Type B pancreatic cell (in vitro differentiated cells): ENCODE results near the gene PLPP3. TPM values are rescaled to one million over a fixed set of nuclear protein-coding genes. Genes with fewer than 3 reads are reported as not detected.

ENCODE experiments used
- DNase-seq: peaks from one replicate; pipeline ENCODE4 v3.0.0; 2021; ENCODE audit warnings: mixed read lengths; ENCODE audit not compliant: unreplicated experiment; ENCODE audit errors: extremely low spot score
- H3K27ac Mint-ChIP-seq: 2 replicates; pipeline ENCODE4 v1.8.0; 2021; ENCODE audit warnings: mild to moderate bottlenecking, mixed read lengths
- H3K27me3 Mint-ChIP-seq: 2 replicates; pipeline ENCODE4 v1.8.0; 2021; ENCODE audit warnings: mixed read lengths
- H3K36me3 Mint-ChIP-seq: 2 replicates; pipeline ENCODE4 v1.8.0; 2021; ENCODE audit warnings: mixed read lengths
- H3K4me1 Mint-ChIP-seq: one replicate; pipeline ENCODE4 v1.8.0; 2021; ENCODE audit warnings: mixed read lengths; ENCODE audit not compliant: unreplicated experiment
- H3K4me3 Mint-ChIP-seq: 2 replicates; pipeline ENCODE4 v1.8.0; 2021; ENCODE audit warnings: mild to moderate bottlenecking, mixed read lengths
- H3K9me3 Mint-ChIP-seq: 2 replicates; pipeline ENCODE4 v1.8.0; 2021; ENCODE audit warnings: mixed read lengths
- total RNA-seq: library from RNA; stranded (reverse); gene quantifications from 2 replicates; pipeline ENCODE4 v1.2.1, GENCODE V29; 2021; ENCODE audit warnings: low replicate concordance
- TF ChIP-seq, protein P1 (sequence below): fragments of 200-600 bp; sonication (generic); conservative IDR thresholded peaks from 2 replicates; pipeline ENCODE4 v1.5.0; 2021; ENCODE audit warnings: antibody characterized with exemption, mild to moderate bottlenecking

Gene PLPP3
- total RNA-seq, 1 donor from 2014 or later = 79.0 TPM

DNA sequence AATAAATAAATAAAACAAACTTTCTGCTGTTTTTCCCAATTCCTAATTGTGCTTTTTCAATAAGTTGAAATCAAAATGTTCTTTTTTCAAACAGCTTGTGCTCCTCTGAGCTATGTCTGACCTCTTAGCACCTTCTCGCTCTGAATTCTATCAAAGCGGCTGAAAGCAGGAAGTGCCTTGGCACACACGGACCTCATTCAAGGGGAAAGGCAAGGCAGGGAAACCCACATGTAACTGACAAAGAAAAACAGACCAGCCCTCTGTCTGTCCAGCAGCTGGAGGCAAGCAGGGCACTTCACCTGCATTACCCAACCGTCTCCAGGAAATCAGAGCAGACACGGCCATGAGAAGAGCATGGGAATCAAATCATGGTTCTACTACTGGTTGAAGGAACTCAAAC, 56.7 kb downstream of the PLPP3 start:
- no peak overlapping the region for H3K4me3 Mint-ChIP-seq
- peaks cover 60% of the 10 kb centered on the region for H3K36me3 Mint-ChIP-seq
- no peaks in the 10 kb centered on the region for H3K9me3 Mint-ChIP-seq
- H3K4me1 Mint-ChIP-seq = peaks cover 52% of the 10 kb centered on the region
- DNase-seq = no peak
- no peak overlapping the region for H3K27ac Mint-ChIP-seq
- TF ChIP-seq, protein P1, sequence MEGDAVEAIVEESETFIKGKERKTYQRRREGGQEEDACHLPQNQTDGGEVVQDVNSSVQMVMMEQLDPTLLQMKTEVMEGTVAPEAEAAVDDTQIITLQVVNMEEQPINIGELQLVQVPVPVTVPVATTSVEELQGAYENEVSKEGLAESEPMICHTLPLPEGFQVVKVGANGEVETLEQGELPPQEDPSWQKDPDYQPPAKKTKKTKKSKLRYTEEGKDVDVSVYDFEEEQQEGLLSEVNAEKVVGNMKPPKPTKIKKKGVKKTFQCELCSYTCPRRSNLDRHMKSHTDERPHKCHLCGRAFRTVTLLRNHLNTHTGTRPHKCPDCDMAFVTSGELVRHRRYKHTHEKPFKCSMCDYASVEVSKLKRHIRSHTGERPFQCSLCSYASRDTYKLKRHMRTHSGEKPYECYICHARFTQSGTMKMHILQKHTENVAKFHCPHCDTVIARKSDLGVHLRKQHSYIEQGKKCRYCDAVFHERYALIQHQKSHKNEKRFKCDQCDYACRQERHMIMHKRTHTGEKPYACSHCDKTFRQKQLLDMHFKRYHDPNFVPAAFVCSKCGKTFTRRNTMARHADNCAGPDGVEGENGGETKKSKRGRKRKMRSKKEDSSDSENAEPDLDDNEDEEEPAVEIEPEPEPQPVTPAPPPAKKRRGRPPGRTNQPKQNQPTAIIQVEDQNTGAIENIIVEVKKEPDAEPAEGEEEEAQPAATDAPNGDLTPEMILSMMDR = no peak
- no peaks in the 10 kb centered on the region for H3K27me3 Mint-ChIP-seq

DNA sequence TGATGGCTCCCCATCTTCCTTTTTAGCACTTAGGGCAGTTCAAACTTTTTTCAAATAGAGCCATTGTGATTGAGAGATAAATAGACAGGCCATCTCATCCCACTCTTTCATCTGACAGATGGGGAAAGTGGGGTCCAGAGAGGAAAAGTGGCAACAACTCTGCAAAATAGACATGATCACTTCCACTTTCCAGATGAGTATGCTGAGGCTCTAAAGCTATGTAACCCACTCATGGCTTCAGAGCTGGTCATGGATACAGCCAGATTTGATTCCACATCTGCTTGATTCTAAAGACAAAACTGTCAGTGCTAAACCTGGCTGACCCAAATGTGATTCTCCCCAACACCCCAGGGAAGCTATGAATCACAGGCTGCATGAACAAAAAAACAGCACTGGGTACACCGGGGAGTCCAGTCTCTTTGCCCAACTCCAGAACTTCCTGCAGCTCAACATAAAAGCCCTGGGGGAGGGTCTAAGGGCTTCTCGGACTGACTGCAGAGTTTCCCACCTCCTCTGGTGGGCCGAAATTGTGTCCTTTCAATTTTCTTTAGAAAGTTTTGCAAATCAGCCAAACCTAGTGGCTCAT, 59.3 kb downstream of the PLPP3 start:
- Mint-ChIP-seq H3K27ac (no peak overlapping the region), H3K4me3 (no peak overlapping the region), H3K27me3 (no peaks in the 10 kb centered on the region), H3K9me3 (no peaks in the 10 kb centered on the region), H3K36me3 (peaks cover 68% of the 10 kb centered on the region), H3K4me1 (peaks cover 40% of the 10 kb centered on the region)
- no peak for DNase-seq
- TF ChIP-seq, protein P1 = no peak

GRCh38 chr1:56517404-56518130, 61.8 kb downstream of the PLPP3 start:
- peak overlapping the region; percentile 80 for H3K4me3 Mint-ChIP-seq
- TF ChIP-seq, protein P1 = no peak
- DNase-seq = no peak
- H3K9me3 Mint-ChIP-seq = no peaks in the 10 kb centered on the region
- H3K27ac Mint-ChIP-seq = peak overlapping the region; percentile 98
- H3K4me1 Mint-ChIP-seq = peaks cover 39% of the 10 kb centered on the region
- H3K27me3 Mint-ChIP-seq = no peaks in the 10 kb centered on the region
- peaks cover 60% of the 10 kb centered on the region for H3K36me3 Mint-ChIP-seq

- Mint-ChIP-seq H3K4me1 (peaks cover 34% of the 10 kb centered on the region), H3K9me3 (no peaks in the 10 kb centered on the region), H3K4me3 (peak overlapping the region; percentile 80), H3K36me3 (peaks cover 58% of the 10 kb centered on the region), H3K27ac (peak overlapping the region; percentile 98), H3K27me3 (no peaks in the 10 kb centered on the region)
- DNase-seq = no peak
- TF ChIP-seq, protein P1 = no peak
These were observed 62.7 kb downstream of the PLPP3 start for GRCh38 chr1:56516539-56517252.

- Mint-ChIP-seq H3K27ac (peak overlapping the region; percentile 98), H3K9me3 (no peaks in the 10 kb centered on the region), H3K36me3 (peaks cover 56% of the 10 kb centered on the region), H3K4me3 (peak overlapping the region; percentile 80), H3K4me1 (peaks cover 33% of the 10 kb centered on the region), H3K27me3 (no peaks in the 10 kb centered on the region)
- TF ChIP-seq, protein P1 = no peak
- no peak for DNase-seq
These were observed 63.3 kb downstream of the PLPP3 start for GRCh38 chr1:56515898-56516538.
